Measurements from ENCODE around the gene MEFV. TPM values are rescaled to one million over a fixed set of nuclear protein-coding genes. Genes with fewer than 3 reads are reported as not detected.

Gene MEFV
- total and polyA plus RNA-seq, 2 of the 4 experiments (the other 2 are of a cell fraction): not detected

DNA sequence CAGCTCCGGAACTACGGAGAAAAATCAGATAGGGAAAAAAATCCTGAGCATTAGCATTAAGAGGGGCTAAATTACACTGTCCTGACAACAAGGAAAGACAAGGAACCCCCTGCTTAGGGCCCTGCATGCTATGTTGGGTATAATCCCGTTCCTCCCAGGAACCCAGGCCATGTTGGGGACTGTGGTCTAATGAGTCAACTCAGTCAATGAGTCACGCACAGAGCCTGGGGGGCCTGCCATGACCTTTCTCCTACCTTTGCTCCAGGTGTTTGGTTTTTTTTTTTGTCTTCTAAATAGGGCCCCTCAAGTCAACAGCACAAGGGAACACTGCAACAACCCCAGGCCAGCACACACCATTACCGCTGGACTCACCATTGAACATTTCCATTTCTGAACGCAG lies 12.6 kb downstream of the MEFV start:
- TF ChIP-seq POLR2A (IDR thresholded peaks at IDR 0.05; ENCODE audit: low read depth, low read length): no peak
- TF ChIP-seq MAFK (IDR thresholded peaks at IDR 0.05; ENCODE audit: low read depth, low read length): no peak
- TF ChIP-seq, protein P1, sequence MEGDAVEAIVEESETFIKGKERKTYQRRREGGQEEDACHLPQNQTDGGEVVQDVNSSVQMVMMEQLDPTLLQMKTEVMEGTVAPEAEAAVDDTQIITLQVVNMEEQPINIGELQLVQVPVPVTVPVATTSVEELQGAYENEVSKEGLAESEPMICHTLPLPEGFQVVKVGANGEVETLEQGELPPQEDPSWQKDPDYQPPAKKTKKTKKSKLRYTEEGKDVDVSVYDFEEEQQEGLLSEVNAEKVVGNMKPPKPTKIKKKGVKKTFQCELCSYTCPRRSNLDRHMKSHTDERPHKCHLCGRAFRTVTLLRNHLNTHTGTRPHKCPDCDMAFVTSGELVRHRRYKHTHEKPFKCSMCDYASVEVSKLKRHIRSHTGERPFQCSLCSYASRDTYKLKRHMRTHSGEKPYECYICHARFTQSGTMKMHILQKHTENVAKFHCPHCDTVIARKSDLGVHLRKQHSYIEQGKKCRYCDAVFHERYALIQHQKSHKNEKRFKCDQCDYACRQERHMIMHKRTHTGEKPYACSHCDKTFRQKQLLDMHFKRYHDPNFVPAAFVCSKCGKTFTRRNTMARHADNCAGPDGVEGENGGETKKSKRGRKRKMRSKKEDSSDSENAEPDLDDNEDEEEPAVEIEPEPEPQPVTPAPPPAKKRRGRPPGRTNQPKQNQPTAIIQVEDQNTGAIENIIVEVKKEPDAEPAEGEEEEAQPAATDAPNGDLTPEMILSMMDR (conservative IDR thresholded peaks at IDR 0.05; ENCODE audit: low read depth, low read length): no peak
- TF ChIP-seq, protein P2, sequence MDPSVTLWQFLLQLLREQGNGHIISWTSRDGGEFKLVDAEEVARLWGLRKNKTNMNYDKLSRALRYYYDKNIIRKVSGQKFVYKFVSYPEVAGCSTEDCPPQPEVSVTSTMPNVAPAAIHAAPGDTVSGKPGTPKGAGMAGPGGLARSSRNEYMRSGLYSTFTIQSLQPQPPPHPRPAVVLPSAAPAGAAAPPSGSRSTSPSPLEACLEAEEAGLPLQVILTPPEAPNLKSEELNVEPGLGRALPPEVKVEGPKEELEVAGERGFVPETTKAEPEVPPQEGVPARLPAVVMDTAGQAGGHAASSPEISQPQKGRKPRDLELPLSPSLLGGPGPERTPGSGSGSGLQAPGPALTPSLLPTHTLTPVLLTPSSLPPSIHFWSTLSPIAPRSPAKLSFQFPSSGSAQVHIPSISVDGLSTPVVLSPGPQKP (IDR thresholded peaks at IDR 0.05; ENCODE audit: borderline replicate concordance, low read depth, low read length): no peak
- no peak for TF ChIP-seq RFX5 (IDR thresholded peaks at IDR 0.05; ENCODE audit: low read depth, low read length)
- no peak for TF ChIP-seq SMC3 (IDR thresholded peaks at IDR 0.05; ENCODE audit: low read depth, low read length)
- no peak for TF ChIP-seq CEBPB (IDR thresholded peaks at IDR 0.05; ENCODE audit: low read depth, low read length)
- no peak for TF ChIP-seq BHLHE40 (IDR thresholded peaks at IDR 0.05; ENCODE audit: low read depth, low read length)
- no peak for TF ChIP-seq MAZ (IDR thresholded peaks at IDR 0.05; ENCODE audit: borderline replicate concordance, low read depth, low read length)
- TF ChIP-seq, protein P3, sequence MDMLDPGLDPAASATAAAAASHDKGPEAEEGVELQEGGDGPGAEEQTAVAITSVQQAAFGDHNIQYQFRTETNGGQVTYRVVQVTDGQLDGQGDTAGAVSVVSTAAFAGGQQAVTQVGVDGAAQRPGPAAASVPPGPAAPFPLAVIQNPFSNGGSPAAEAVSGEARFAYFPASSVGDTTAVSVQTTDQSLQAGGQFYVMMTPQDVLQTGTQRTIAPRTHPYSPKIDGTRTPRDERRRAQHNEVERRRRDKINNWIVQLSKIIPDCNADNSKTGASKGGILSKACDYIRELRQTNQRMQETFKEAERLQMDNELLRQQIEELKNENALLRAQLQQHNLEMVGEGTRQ (IDR thresholded peaks at IDR 0.05; ENCODE audit: low read depth, low read length): no peak
- TF ChIP-seq NFE2L2 (IDR thresholded peaks at IDR 0.05; ENCODE audit: low read depth, low read length): no peak
- TF ChIP-seq RAD21 (IDR thresholded peaks at IDR 0.05; ENCODE audit: low read length): no peak
- no peak for TF ChIP-seq FOS (IDR thresholded peaks at IDR 0.05; ENCODE audit: low read depth, low read length)
- no peak for TF ChIP-seq RCOR1 (IDR thresholded peaks at IDR 0.05; ENCODE audit: insufficient replicate concordance, low read length)
- TF ChIP-seq MXI1 (IDR thresholded peaks at IDR 0.05; ENCODE audit: borderline replicate concordance, low read depth, low read length): no peak
- no peak for TF ChIP-seq CHD1 (IDR thresholded peaks at IDR 0.05; ENCODE audit: low read depth, low read length)
- Histone ChIP-seq H3K27me3 (ENCODE audit: control insufficient read depth, insufficient read depth, low read length) (peaks cover 15% of the 10 kb centered on the region), H4K91ac (ENCODE audit: insufficient read depth, low read depth, low read length) (no peak overlapping the region), H2BK20ac (ENCODE audit: low read depth, low read length) (no peak overlapping the region), H3K27ac (ENCODE audit: insufficient read depth, low read length) (no peak overlapping the region), H3K23ac (ENCODE audit: low read depth, low read length) (no peak overlapping the region), H3K4me3 (ENCODE audit: insufficient read depth, low read depth, low read length) (no peak overlapping the region), H2BK120ac (ENCODE audit: low read depth, low read length) (no peak overlapping the region), H3K4ac (ENCODE audit: low read depth, low read length) (no peak overlapping the region), H2AK9ac (replicated peaks; ENCODE audit: low read depth, low read length, poor library complexity) (no peak overlapping the region), H2AK5ac (ENCODE audit: low read depth, low read length) (no peak overlapping the region), H3K9me3 (ENCODE audit: control insufficient read depth, insufficient read depth, low read length) (no peaks in the 10 kb centered on the region), H3K18ac (ENCODE audit: low read depth, low read length) (no peak overlapping the region), H2BK5ac (ENCODE audit: low read depth, low read length, poor library complexity, severe bottlenecking) (no peak overlapping the region), H2AFZ (replicated peaks; ENCODE audit: low read length, poor library complexity) (no peak overlapping the region), H3K4me1 (ENCODE audit: control insufficient read depth, insufficient read depth, low read length) (no peaks in the 10 kb centered on the region), H3K9me1 (ENCODE audit: insufficient read depth, low read length) (no peaks in the 10 kb centered on the region), H4K8ac (ENCODE audit: low read depth in 2 of 2, low read length in 2 of 2) (no peak overlapping the region), H2BK15ac (ENCODE audit: low read depth, low read length) (no peak overlapping the region), H4K5ac (ENCODE audit: low read depth, low read length) (no peak overlapping the region), H3K14ac (replicated peaks; ENCODE audit: low read depth, low read length) (no peak overlapping the region), H3K9ac (ENCODE audit: low read depth, low read length) (no peak overlapping the region), H3K36me3 (ENCODE audit: control insufficient read depth, insufficient read depth, low read length) (no peaks in the 10 kb centered on the region), H4K20me1 (ENCODE audit: insufficient read depth, low read length) (no peaks in the 10 kb centered on the region), H3K79me1 (ENCODE audit: low read depth in 1 of 2, low read length in 2 of 2) (no peaks in the 10 kb centered on the region), H3K4me2 (ENCODE audit: low read depth, low read length) (no peak overlapping the region), H3K56ac (ENCODE audit: extremely low read depth, insufficient read depth, low read length) (no peak overlapping the region)
- in situ Hi-C loops (cut with MboI; ENCODE audit: low sequenced_read_pairs) (no loop called here), dilution Hi-C loops (cut with HindIII; ENCODE audit: low sequenced_read_pairs, unreplicated experiment) (no loop called here), intact Hi-C loops (cut with micrococcal nuclease) (no loop called here)
- POLR2A ChIA-PET (ENCODE audit: unreplicated experiment): no interaction called here
- no TSS peak for BruUV-seq (replicated peaks)
- ATAC-seq (ENCODE audit: low read depth) (no peak), DNase-seq (no peak)
- no CpG with 5 or more reads among the region's 6 CpGs for WGBS, 2 experiments (ENCODE audit: extremely low coverage in 2 of 2, insufficient read length in 1 of 2)
- CTCF ChIA-PET: no interaction called here

Data from IMR-90 (cell line).